Left kidney (tissue), 1 donor: ENCODE data around the gene LRIF1. TPM values are rescaled to one million over a fixed set of nuclear protein-coding genes. Genes with fewer than 3 reads are reported as not detected.

Source experiments
- polyA plus RNA-seq: library from polyadenylated mRNA; unstranded; fragments of 120-200 nt; gene quantifications from one replicate; pipeline ENCODE4 v1.2.1, GENCODE V29; 2013; ENCODE audit not compliant: insufficient read length

The LRIF1 gene
- polyA plus RNA-seq, 1 donor: 17.3 TPM

Other genes with a start within 250 kb of the LRIF1 start
- gene CD53, start 90.8 kb downstream of the LRIF1 start, polyA plus RNA-seq: 5.6 TPM
- 80.6 TPM for gene DRAM2, start 176.2 kb upstream of the LRIF1 start, polyA plus RNA-seq
- gene CEPT1, start 176.3 kb upstream of the LRIF1 start, polyA plus RNA-seq: 59.0 TPM
- gene DENND2D, start 236.7 kb upstream of the LRIF1 start, polyA plus RNA-seq: 18.9 TPM